ENCODE measurements around the gene CPAMD8. TPM values are rescaled to one million over a fixed set of nuclear protein-coding genes. Genes with fewer than 3 reads are reported as not detected.

Gene CPAMD8
- total RNA-seq, 1 experiment from 2014 or later = 0.20 TPM

GRCh38 chr19:16876904-16877361 is 149.7 kb downstream of the CPAMD8 start:
- Histone ChIP-seq H3K4me3 (replicated peaks in 1 of 2; ENCODE audit: low read depth in 1 of 2, low read length in 2 of 2) (no peak overlapping the region), H3K4me2 (ENCODE audit: low read length) (no peak overlapping the region), H3K4me1 (ENCODE audit: control insufficient read depth in 1 of 2, insufficient read depth in 2 of 2, low read length in 2 of 2) (no peaks in the 10 kb centered on the region), H2AFZ (ENCODE audit: low read depth, low read length, poor library complexity, severe bottlenecking) (no peak overlapping the region), H3K9me2 (ENCODE audit: insufficient read depth) (no peaks in the 10 kb centered on the region), H3K27me3 (ENCODE audit: insufficient read depth, low read length) (no peaks in the 10 kb centered on the region), H3K79me2 (ENCODE audit: insufficient read depth, low read length) (peaks cover 19% of the 10 kb centered on the region), H3K27ac (ENCODE audit: low read depth, low read length) (no peak overlapping the region), H3K9ac (ENCODE audit: low read length) (no peak overlapping the region), H3K9me3 (ENCODE audit: control insufficient read depth in 1 of 2, insufficient read depth in 1 of 2, low read depth in 1 of 2, low read length in 2 of 2) (peaks cover 2 to 8% of the 10 kb centered on the region in 2 experiments; a peak in 2 of 4 replicates), H4K20me1 (ENCODE audit: insufficient read depth) (no peaks in the 10 kb centered on the region), H3K36me3 (ENCODE audit: control insufficient read depth in 1 of 2, insufficient read depth in 2 of 2, low read length in 2 of 2) (peaks cover 3 to 30% of the 10 kb centered on the region in 2 experiments)
- ATAC-seq (no peak), DNase-seq (ENCODE audit: low read depth, low spot score) (no peak)
- ChIA-PET RAD21 (ENCODE audit: low non-redundant PET in 1 of 2, low total read pairs in 2 of 2, uncharacterized antibody in 2 of 2, unreplicated experiment in 2 of 2) (no interaction called here), CTCF (no interaction called here), POLR2A (no interaction called here)
- no TSS peak for BruUV-seq (replicated peaks)
- TF ChIP-seq ELF1 (IDR thresholded peaks at IDR 0.05; ENCODE audit: borderline replicate concordance, low read depth) = no peak
- intact Hi-C loops (cut with micrococcal nuclease) = no loop called here

- Histone ChIP-seq H3K36me3 (ENCODE audit: control insufficient read depth in 1 of 2, insufficient read depth in 2 of 2, low read length in 2 of 2) (peaks cover 3 to 39% of the 10 kb centered on the region in 2 experiments), H3K4me2 (ENCODE audit: low read length) (no peak overlapping the region), H3K79me2 (ENCODE audit: insufficient read depth, low read length) (peaks cover 19% of the 10 kb centered on the region), H3K9ac (ENCODE audit: low read length) (no peak overlapping the region), H3K27me3 (ENCODE audit: insufficient read depth, low read length) (no peaks in the 10 kb centered on the region), H2AFZ (ENCODE audit: low read depth, low read length, poor library complexity, severe bottlenecking) (no peak overlapping the region), H3K27ac (ENCODE audit: low read depth, low read length) (no peak overlapping the region), H4K20me1 (ENCODE audit: insufficient read depth) (no peaks in the 10 kb centered on the region), H3K9me2 (ENCODE audit: insufficient read depth) (no peaks in the 10 kb centered on the region), H3K4me1 (ENCODE audit: control insufficient read depth in 1 of 2, insufficient read depth in 2 of 2, low read length in 2 of 2) (no peaks in the 10 kb centered on the region), H3K4me3 (replicated peaks in 1 of 2; ENCODE audit: low read depth in 1 of 2, low read length in 2 of 2) (no peak overlapping the region), H3K9me3 (ENCODE audit: control insufficient read depth in 1 of 2, insufficient read depth in 1 of 2, low read depth in 1 of 2, low read length in 2 of 2) (peaks cover 0 to 1% of the 10 kb centered on the region in 2 experiments; a peak in 2 of 4 replicates)
- DNase-seq (ENCODE audit: low read depth, low spot score) (no peak), ATAC-seq (no peak)
- intact Hi-C loops (cut with micrococcal nuclease) = no loop called here
- CTCF ChIA-PET = no interaction called here
- RAD21 ChIA-PET (ENCODE audit: low non-redundant PET in 1 of 2, low total read pairs in 2 of 2, uncharacterized antibody in 2 of 2, unreplicated experiment in 2 of 2) = no interaction called here
- BruUV-seq (replicated peaks) = no TSS peak
- no peak for TF ChIP-seq EZH2phosphoT487 (IDR thresholded peaks at IDR 0.05; ENCODE audit: borderline replicate concordance)
- TF ChIP-seq, protein P1, sequence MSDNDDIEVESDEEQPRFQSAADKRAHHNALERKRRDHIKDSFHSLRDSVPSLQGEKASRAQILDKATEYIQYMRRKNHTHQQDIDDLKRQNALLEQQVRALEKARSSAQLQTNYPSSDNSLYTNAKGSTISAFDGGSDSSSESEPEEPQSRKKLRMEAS (IDR thresholded peaks at IDR 0.05) = no peak
- TF ChIP-seq POLR2AphosphoS5 (IDR thresholded peaks at IDR 0.05; ENCODE audit: low read depth, low read length) = no peak
- TF ChIP-seq, protein P2, sequence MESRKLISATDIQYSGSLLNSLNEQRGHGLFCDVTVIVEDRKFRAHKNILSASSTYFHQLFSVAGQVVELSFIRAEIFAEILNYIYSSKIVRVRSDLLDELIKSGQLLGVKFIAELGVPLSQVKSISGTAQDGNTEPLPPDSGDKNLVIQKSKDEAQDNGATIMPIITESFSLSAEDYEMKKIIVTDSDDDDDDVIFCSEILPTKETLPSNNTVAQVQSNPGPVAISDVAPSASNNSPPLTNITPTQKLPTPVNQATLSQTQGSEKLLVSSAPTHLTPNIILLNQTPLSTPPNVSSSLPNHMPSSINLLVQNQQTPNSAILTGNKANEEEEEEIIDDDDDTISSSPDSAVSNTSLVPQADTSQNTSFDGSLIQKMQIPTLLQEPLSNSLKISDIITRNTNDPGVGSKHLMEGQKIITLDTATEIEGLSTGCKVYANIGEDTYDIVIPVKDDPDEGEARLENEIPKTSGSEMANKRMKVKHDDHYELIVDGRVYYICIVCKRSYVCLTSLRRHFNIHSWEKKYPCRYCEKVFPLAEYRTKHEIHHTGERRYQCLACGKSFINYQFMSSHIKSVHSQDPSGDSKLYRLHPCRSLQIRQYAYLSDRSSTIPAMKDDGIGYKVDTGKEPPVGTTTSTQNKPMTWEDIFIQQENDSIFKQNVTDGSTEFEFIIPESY (IDR thresholded peaks at IDR 0.05; ENCODE audit: extremely low read depth, insufficient replicate concordance, low read length) = no peak
- no peak for TF ChIP-seq JUND (IDR thresholded peaks at IDR 0.05)
- no peak for TF ChIP-seq SP1 (IDR thresholded peaks at IDR 0.05; ENCODE audit: low read depth)
- TF ChIP-seq YY1 (IDR thresholded peaks at IDR 0.05; ENCODE audit: extremely low read depth, insufficient replicate concordance, low read depth, low read length) = no peak
- TF ChIP-seq, protein P3, sequence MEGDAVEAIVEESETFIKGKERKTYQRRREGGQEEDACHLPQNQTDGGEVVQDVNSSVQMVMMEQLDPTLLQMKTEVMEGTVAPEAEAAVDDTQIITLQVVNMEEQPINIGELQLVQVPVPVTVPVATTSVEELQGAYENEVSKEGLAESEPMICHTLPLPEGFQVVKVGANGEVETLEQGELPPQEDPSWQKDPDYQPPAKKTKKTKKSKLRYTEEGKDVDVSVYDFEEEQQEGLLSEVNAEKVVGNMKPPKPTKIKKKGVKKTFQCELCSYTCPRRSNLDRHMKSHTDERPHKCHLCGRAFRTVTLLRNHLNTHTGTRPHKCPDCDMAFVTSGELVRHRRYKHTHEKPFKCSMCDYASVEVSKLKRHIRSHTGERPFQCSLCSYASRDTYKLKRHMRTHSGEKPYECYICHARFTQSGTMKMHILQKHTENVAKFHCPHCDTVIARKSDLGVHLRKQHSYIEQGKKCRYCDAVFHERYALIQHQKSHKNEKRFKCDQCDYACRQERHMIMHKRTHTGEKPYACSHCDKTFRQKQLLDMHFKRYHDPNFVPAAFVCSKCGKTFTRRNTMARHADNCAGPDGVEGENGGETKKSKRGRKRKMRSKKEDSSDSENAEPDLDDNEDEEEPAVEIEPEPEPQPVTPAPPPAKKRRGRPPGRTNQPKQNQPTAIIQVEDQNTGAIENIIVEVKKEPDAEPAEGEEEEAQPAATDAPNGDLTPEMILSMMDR (IDR thresholded peaks at IDR 0.05 in 2 of 3, conservative IDR thresholded peaks at IDR 0.05 in 1 of 3; ENCODE audit: borderline replicate concordance in 1 of 3, insufficient read depth in 1 of 3, low read depth in 2 of 3, low read length in 2 of 3) = no peak
- TF ChIP-seq, protein P4, sequence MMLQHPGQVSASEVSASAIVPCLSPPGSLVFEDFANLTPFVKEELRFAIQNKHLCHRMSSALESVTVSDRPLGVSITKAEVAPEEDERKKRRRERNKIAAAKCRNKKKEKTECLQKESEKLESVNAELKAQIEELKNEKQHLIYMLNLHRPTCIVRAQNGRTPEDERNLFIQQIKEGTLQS (IDR thresholded peaks at IDR 0.05) = no peak
- POLR2A ChIA-PET = no interaction called here
These were observed 150.7 kb downstream of the CPAMD8 start for GRCh38 chr19:16875584-16876555.
